Neural cell (in vitro differentiated cells): ENCODE measurements around the gene DOCK4. TPM values are rescaled to one million over a fixed set of nuclear protein-coding genes. Genes with fewer than 3 reads are reported as not detected.

Experiments
- H2AFZ ChIP-seq: fragments of 200-600, 300-800 bp; sonication (generic), shearing (Covaris generic); 2 replicates; pipeline ENCODE4 v1.6.0; 2014; ENCODE audit warnings: low read depth, mild to moderate bottlenecking, antibody characterized with exemption, low read length, moderate library complexity
- H3F3A ChIP-seq: fragments of 200-600 bp; shearing (Covaris generic); 2 replicates; pipeline ENCODE4 v1.6.1; 2016; ENCODE audit warnings: mild to moderate bottlenecking, moderate library complexity, mixed read lengths, antibody characterized with exemption, low read length; ENCODE audit not compliant: insufficient read depth, poor library complexity, severe bottlenecking
- H3K27ac ChIP-seq: fragments of 200-600, 300-800 bp; sonication (generic), shearing (Covaris generic); 2 replicates; pipeline ENCODE4 v1.5.1; 2014; ENCODE audit warnings: mild to moderate bottlenecking, low read length, moderate library complexity
- H3K27me3 ChIP-seq: fragments of 300-800, 200-600 bp; sonication (generic), shearing (Covaris generic); 2 replicates; pipeline ENCODE4 v1.6.0; 2014; ENCODE audit warnings: mild to moderate bottlenecking, low read depth, low read length, moderate library complexity; ENCODE audit not compliant: insufficient read depth
- H3K36me3 ChIP-seq: fragments of 300-800, 200-600 bp; sonication (generic), shearing (Covaris generic); 2 replicates; pipeline ENCODE4 v1.5.1; 2014; ENCODE audit warnings: mild to moderate bottlenecking, antibody characterized with exemption, low read length, moderate library complexity; ENCODE audit not compliant: insufficient read depth
- H3K4me2 ChIP-seq: fragments of 300-800, 200-600 bp; sonication (generic), shearing (Covaris generic); 2 replicates; pipeline ENCODE4 v1.6.0; 2014; ENCODE audit warnings: mild to moderate bottlenecking, low read length
- H3K4me3 ChIP-seq: fragments of 300-800, 200-600 bp; sonication (generic), shearing (Covaris generic); 2 replicates; pipeline ENCODE4 v1.5.1; 2014; ENCODE audit warnings: mild to moderate bottlenecking, low read length, moderate library complexity
- H3K79me2 ChIP-seq: fragments of 200-600 bp; shearing (Covaris generic); replicated peaks from 2 replicates; pipeline ENCODE4 v1.6.0; 2014; ENCODE audit warnings: mild to moderate bottlenecking, low read length, moderate library complexity; ENCODE audit not compliant: insufficient read depth
- H3K9ac ChIP-seq: fragments of 300-800, 200-600 bp; sonication (generic), shearing (Covaris generic); 2 replicates; pipeline ENCODE4 v1.6.1; 2016; ENCODE audit warnings: mild to moderate bottlenecking, low read length, mixed read lengths
- H3K9me2 ChIP-seq: fragments of 200-600 bp; shearing (Covaris generic); 2 replicates; pipeline ENCODE4 v1.6.1; 2016; ENCODE audit warnings: mild to moderate bottlenecking, low read length, mixed read lengths; ENCODE audit not compliant: insufficient read depth
- H3K9me3 ChIP-seq: fragments of 200-600, 300-800 bp; sonication (generic), shearing (Covaris generic); 2 replicates; pipeline ENCODE4 v1.6.1; 2016; ENCODE audit warnings: mild to moderate bottlenecking, mixed run types, low read length, moderate library complexity, mixed read lengths
- H4K20me1 ChIP-seq: fragments of 200-600 bp; shearing (Covaris generic); 2 replicates; pipeline ENCODE4 v1.6.1; 2016; ENCODE audit warnings: mild to moderate bottlenecking, mixed run types; ENCODE audit not compliant: insufficient read depth
- CTCF ChIP-seq: fragments of 450-650 bp; IDR thresholded peaks from 2 replicates; pipeline ENCODE4 v1.5.1; 2014; ENCODE audit warnings: antibody characterized with exemption, mild to moderate bottlenecking, moderate library complexity; ENCODE audit not compliant: poor library complexity, severe bottlenecking
- EP300 ChIP-seq: fragments of 450-650 bp; conservative IDR thresholded peaks from 2 replicates; pipeline ENCODE4 v1.6.1; 2014; ENCODE audit warnings: antibody characterized with exemption, mild to moderate bottlenecking, moderate library complexity; ENCODE audit not compliant: poor library complexity, severe bottlenecking
- EZH2 ChIP-seq: fragments of 200-600, 300-800 bp; shearing (Covaris generic), sonication (generic); IDR thresholded peaks from 2 replicates; pipeline ENCODE4 v1.6.1; 2014; ENCODE audit warnings: antibody characterized with exemption, low read length, borderline replicate concordance, mild to moderate bottlenecking; ENCODE audit not compliant: insufficient read depth, poor library complexity, severe bottlenecking
- MXI1 ChIP-seq: fragments of 450-650 bp; conservative IDR thresholded peaks from 2 replicates; pipeline ENCODE4 v1.6.1; 2014; ENCODE audit warnings: antibody characterized with exemption, mild to moderate bottlenecking; ENCODE audit not compliant: poor library complexity, severe bottlenecking
- POLR2AphosphoS5 ChIP-seq: IDR thresholded peaks from 2 replicates; pipeline ENCODE4 v1.6.1; 2012
- RAD21 ChIP-seq: fragments of 450-650 bp; conservative IDR thresholded peaks from 2 replicates; pipeline ENCODE4 v1.6.1; 2014; ENCODE audit warnings: antibody characterized with exemption, mild to moderate bottlenecking, moderate library complexity
- REST ChIP-seq: IDR thresholded peaks from 2 replicates; pipeline ENCODE4 v1.6.1; 2012; ENCODE audit warnings: borderline replicate concordance
- SMC3 ChIP-seq: fragments of 450-650 bp; conservative IDR thresholded peaks from 2 replicates; pipeline ENCODE4 v1.6.1; 2014; ENCODE audit warnings: antibody characterized with exemption, mild to moderate bottlenecking, moderate library complexity; ENCODE audit not compliant: poor library complexity
- TAF1 ChIP-seq: IDR thresholded peaks from 2 replicates; pipeline ENCODE4 v1.6.1; 2012; ENCODE audit warnings: low read depth
- polyA plus RNA-seq: library from polyadenylated mRNA; depleted of rRNA; stranded (reverse); fragments of >200 nt; gene quantifications from 2 replicates; pipeline ENCODE4 v1.2.3, GENCODE V29; 2014

DOCK4 gene
- polyA plus RNA-seq, 1 donor from 2014 or later = 28.1 TPM

GRCh38 chr7:112053737-112054069 is 152.5 kb downstream of the DOCK4 start:
- Histone ChIP-seq H3K79me2 (no peaks in the 10 kb centered on the region), H3K9me3 (no peaks in the 10 kb centered on the region), H2AFZ (no peak overlapping the region), H3K27ac (no peak overlapping the region), H3K9ac (no peak overlapping the region), H3K36me3 (no peaks in the 10 kb centered on the region), H4K20me1 (no peaks in the 10 kb centered on the region), H3K27me3 (no peaks in the 10 kb centered on the region), H3K4me2 (no peak overlapping the region), H3K4me3 (no peak overlapping the region), H3F3A (no peaks in the 10 kb centered on the region), H3K9me2 (no peaks in the 10 kb centered on the region)
- TF ChIP-seq TAF1 = no peak

- H2AFZ ChIP-seq = no peak overlapping the region
- H3K4me2 ChIP-seq = no peak overlapping the region
- no peaks in the 10 kb centered on the region for H3K79me2 ChIP-seq
- no peaks in the 10 kb centered on the region for H3K36me3 ChIP-seq
- H3K9ac ChIP-seq = no peak overlapping the region
- no peaks in the 10 kb centered on the region for H3F3A ChIP-seq
- H3K4me3 ChIP-seq = no peak overlapping the region
- TF ChIP-seq RAD21 = no peak
- H3K9me2 ChIP-seq = no peaks in the 10 kb centered on the region
- H3K27me3 ChIP-seq = no peaks in the 10 kb centered on the region
- no peak overlapping the region for H3K27ac ChIP-seq
- no peaks in the 10 kb centered on the region for H4K20me1 ChIP-seq
- H3K9me3 ChIP-seq = no peaks in the 10 kb centered on the region
Observed at GRCh38 chr7:112052993-112053736, 153.0 kb downstream of the DOCK4 start.

GRCh38 chr7:112052498-112052897 is 153.7 kb downstream of the DOCK4 start:
- Histone ChIP-seq H3K27me3 (no peaks in the 10 kb centered on the region), H3K4me3 (no peak overlapping the region), H3K9me3 (no peaks in the 10 kb centered on the region), H3K9me2 (no peaks in the 10 kb centered on the region), H3K79me2 (no peaks in the 10 kb centered on the region), H2AFZ (no peak overlapping the region), H4K20me1 (no peaks in the 10 kb centered on the region), H3K4me2 (no peak overlapping the region), H3K9ac (no peak overlapping the region), H3F3A (no peaks in the 10 kb centered on the region), H3K27ac (no peak overlapping the region), H3K36me3 (no peaks in the 10 kb centered on the region)
- TF ChIP-seq MXI1 (no peak), TAF1 (no peak), EZH2 (no peak), REST (no peak), POLR2AphosphoS5 (no peak), CTCF (no peak), RAD21 (no peak), SMC3 (no peak), EP300 (no peak)
